Type B pancreatic cell (in vitro differentiated cells): Measurements from ENCODE around the gene ATP6V0E2. TPM values are rescaled to one million over a fixed set of nuclear protein-coding genes. Genes with fewer than 3 reads are reported as not detected.

Experiments used
- DNase-seq: peaks from one replicate; pipeline ENCODE4 v3.0.0; 2021; ENCODE audit warnings: mixed read lengths; ENCODE audit not compliant: unreplicated experiment; ENCODE audit errors: extremely low spot score
- H3K27ac Mint-ChIP-seq: 2 replicates; pipeline ENCODE4 v1.8.0; 2021; ENCODE audit warnings: mild to moderate bottlenecking, mixed read lengths
- H3K27me3 Mint-ChIP-seq: 2 replicates; pipeline ENCODE4 v1.8.0; 2021; ENCODE audit warnings: mixed read lengths
- H3K36me3 Mint-ChIP-seq: 2 replicates; pipeline ENCODE4 v1.8.0; 2021; ENCODE audit warnings: mixed read lengths
- H3K4me1 Mint-ChIP-seq: one replicate; pipeline ENCODE4 v1.8.0; 2021; ENCODE audit warnings: mixed read lengths; ENCODE audit not compliant: unreplicated experiment
- H3K4me3 Mint-ChIP-seq: 2 replicates; pipeline ENCODE4 v1.8.0; 2021; ENCODE audit warnings: mild to moderate bottlenecking, mixed read lengths
- H3K9me3 Mint-ChIP-seq: 2 replicates; pipeline ENCODE4 v1.8.0; 2021; ENCODE audit warnings: mixed read lengths
- CTCF ChIP-seq: fragments of 200-600 bp; sonication (generic); conservative IDR thresholded peaks from 2 replicates; pipeline ENCODE4 v1.5.0; 2021; ENCODE audit warnings: antibody characterized with exemption, mild to moderate bottlenecking
- total RNA-seq: library from RNA; stranded (reverse); gene quantifications from 2 replicates; pipeline ENCODE4 v1.2.1, GENCODE V29; 2021; ENCODE audit warnings: low replicate concordance

Gene ATP6V0E2
- total RNA-seq, 1 donor from 2014 or later, result 36.8 TPM

GRCh38 chr7:149869867-149870266 is 3.9 kb upstream of the ATP6V0E2 start:
- peaks cover 15% of the 10 kb centered on the region for H3K4me1 Mint-ChIP-seq
- H3K27ac Mint-ChIP-seq, result peak overlapping the region; percentile 44
- TF ChIP-seq CTCF, result no peak
- H3K4me3 Mint-ChIP-seq, result no peak overlapping the region
- H3K27me3 Mint-ChIP-seq, result no peaks in the 10 kb centered on the region
- no peak for DNase-seq
- no peaks in the 10 kb centered on the region for H3K9me3 Mint-ChIP-seq
- H3K36me3 Mint-ChIP-seq, result no peaks in the 10 kb centered on the region

GRCh38 chr7:149870274-149870673 is 3.5 kb upstream of the ATP6V0E2 start:
- no peak for DNase-seq
- H3K4me3 Mint-ChIP-seq, result no peak overlapping the region
- TF ChIP-seq CTCF, result no peak
- no peaks in the 10 kb centered on the region for H3K36me3 Mint-ChIP-seq
- no peaks in the 10 kb centered on the region for H3K9me3 Mint-ChIP-seq
- no peaks in the 10 kb centered on the region for H3K27me3 Mint-ChIP-seq
- H3K4me1 Mint-ChIP-seq, result peaks cover 17% of the 10 kb centered on the region
- peak overlapping the region; percentile 44 for H3K27ac Mint-ChIP-seq

- Mint-ChIP-seq H3K4me3 (no peak overlapping the region), H3K9me3 (no peaks in the 10 kb centered on the region), H3K27ac (no peak overlapping the region), H3K27me3 (no peaks in the 10 kb centered on the region), H3K36me3 (no peaks in the 10 kb centered on the region), H3K4me1 (peaks cover 17% of the 10 kb centered on the region)
- no peak for TF ChIP-seq CTCF
- no peak for DNase-seq
Observed at GRCh38 chr7:149870701-149871483, 2.9 kb upstream of the ATP6V0E2 start.

GRCh38 chr7:149871576-149871975 is 2.2 kb upstream of the ATP6V0E2 start:
- Mint-ChIP-seq H3K4me1 (peaks cover 17% of the 10 kb centered on the region), H3K27me3 (no peaks in the 10 kb centered on the region), H3K27ac (peak overlapping the region; percentile 17), H3K4me3 (peak overlapping the region; percentile 40), H3K36me3 (no peaks in the 10 kb centered on the region), H3K9me3 (no peaks in the 10 kb centered on the region)
- TF ChIP-seq CTCF, result no peak
- DNase-seq, result no peak

GRCh38 chr7:149872419-149873073 is 1.2 kb upstream of the ATP6V0E2 start:
- H3K9me3 Mint-ChIP-seq, result no peaks in the 10 kb centered on the region
- H3K4me1 Mint-ChIP-seq, result peaks cover 17% of the 10 kb centered on the region
- peak overlapping the region; percentile 93 for H3K4me3 Mint-ChIP-seq
- DNase-seq, result no peak
- peak; percentile 62 for TF ChIP-seq CTCF
- peak overlapping the region; percentile 100 for H3K27ac Mint-ChIP-seq
- no peaks in the 10 kb centered on the region for H3K36me3 Mint-ChIP-seq
- H3K27me3 Mint-ChIP-seq, result no peaks in the 10 kb centered on the region
